HuH-7.5 (cell line): ENCODE results near the gene OSBP2.

Source experiments
- DNase-seq: peaks from one replicate; pipeline ENCODE4 v3.0.0; 2011; ENCODE audit warnings: low spot score

Gene OSBP2

GRCh38 chr22:30881361-30882183, 186.9 kb downstream of the OSBP2 start:
- DNase-seq: peak; percentile 62

- DNase-seq: no peak
Observed at GRCh38 chr22:30882184-30882717, 187.6 kb downstream of the OSBP2 start.

- DNase-seq: no peak
Observed at GRCh38 chr22:30882974-30883533, 188.4 kb downstream of the OSBP2 start.

GRCh38 chr22:30883586-30884145, 189.0 kb downstream of the OSBP2 start:
- no peak for DNase-seq

- DNase-seq: no peak
Observed at GRCh38 chr22:30884211-30885000, 189.7 kb downstream of the OSBP2 start.

GRCh38 chr22:30885001-30885366, 190.3 kb downstream of the OSBP2 start:
- DNase-seq: no peak

GRCh38 chr22:30885591-30885990, 190.9 kb downstream of the OSBP2 start:
- DNase-seq: no peak

- no peak for DNase-seq
Observed at GRCh38 chr22:30887453-30887852, 192.8 kb downstream of the OSBP2 start.

- no peak for DNase-seq
Observed at GRCh38 chr22:30887861-30888260, 193.2 kb downstream of the OSBP2 start.

GRCh38 chr22:30889268-30889995, 194.8 kb downstream of the OSBP2 start:
- DNase-seq: no peak

- no peak for DNase-seq
Observed at GRCh38 chr22:30889996-30890480, 195.4 kb downstream of the OSBP2 start.

GRCh38 chr22:30890686-30891442, 196.2 kb downstream of the OSBP2 start:
- DNase-seq: peak; percentile 76

- DNase-seq: no peak
Observed at GRCh38 chr22:30891443-30891755, 196.7 kb downstream of the OSBP2 start.

GRCh38 chr22:30891781-30892180, 197.1 kb downstream of the OSBP2 start:
- no peak for DNase-seq

GRCh38 chr22:30892286-30892685, 197.6 kb downstream of the OSBP2 start:
- no peak for DNase-seq

GRCh38 chr22:30892731-30893221, 198.1 kb downstream of the OSBP2 start:
- no peak for DNase-seq

- DNase-seq: no peak
Observed at GRCh38 chr22:30893434-30894370, 199.0 kb downstream of the OSBP2 start.

- DNase-seq: no peak
Observed at GRCh38 chr22:30894371-30894740, 199.7 kb downstream of the OSBP2 start.

GRCh38 chr22:30902496-30903357, 208.1 kb downstream of the OSBP2 start:
- DNase-seq: no peak
